GM19238 (cell line): ENCODE measurements around the gene FGF14.
"Not testable (repeated sequence)": the region's sequence is repeated elsewhere in the genome, so short reads cannot be mapped to it uniquely, and the experiment has no call there.

Experiments used
- DNase-seq: peaks from one replicate; pipeline ENCODE4 v3.0.0; 2011; ENCODE audit warnings: low spot score; ENCODE audit not compliant: insufficient read length

The FGF14 gene

DNA sequence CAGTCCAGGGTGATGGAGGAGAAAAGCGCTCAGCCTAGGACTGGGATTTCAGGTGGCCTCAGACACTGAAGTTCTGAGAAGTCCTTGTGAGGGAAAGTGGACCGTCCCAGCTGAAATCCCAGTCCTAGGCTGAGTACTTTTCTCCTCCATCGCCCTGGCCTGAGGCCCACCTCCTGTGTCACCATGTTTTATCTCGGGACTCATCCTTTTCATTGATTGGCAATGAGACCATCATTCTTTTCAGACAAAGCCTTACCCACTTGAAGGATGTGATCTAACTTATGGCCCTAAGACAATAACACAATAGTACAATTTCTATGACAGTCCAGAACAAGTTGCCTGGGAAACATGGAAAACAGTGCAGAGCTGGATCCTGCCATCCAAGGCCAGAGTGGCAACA, 263.9 kb downstream of the FGF14 start:
- not testable (repeated sequence) for DNase-seq

- DNase-seq = no peak
Observed at GRCh38 chr13:102136735-102137296, 265.0 kb downstream of the FGF14 start.

- no peak for DNase-seq
Observed at GRCh38 chr13:102132777-102133295, 269.0 kb downstream of the FGF14 start.

DNA sequence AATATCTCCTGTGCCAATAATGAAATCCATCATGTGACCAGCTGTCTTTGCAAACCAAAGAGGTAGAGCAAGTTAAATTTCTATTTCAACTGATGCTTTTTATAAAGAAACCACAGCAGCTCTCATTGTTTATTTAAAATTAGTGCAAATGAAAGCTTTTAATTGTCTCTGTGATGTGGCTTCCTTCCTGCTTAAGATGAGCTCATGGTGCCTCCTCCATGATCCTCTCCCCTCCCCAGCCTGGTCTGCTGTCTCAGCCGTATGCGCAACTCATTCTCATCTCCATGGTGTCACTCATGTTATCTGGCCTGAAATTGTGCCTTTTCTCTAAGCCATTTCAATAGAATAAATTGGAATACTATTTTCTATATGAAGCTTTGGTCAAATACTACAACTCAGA, 270.6 kb downstream of the FGF14 start:
- DNase-seq = no peak

- no peak for DNase-seq
Observed at GRCh38 chr13:102128216-102128810, 273.5 kb downstream of the FGF14 start.

GRCh38 chr13:102127153-102127552, 274.7 kb downstream of the FGF14 start:
- no peak for DNase-seq

GRCh38 chr13:102122147-102122546, 279.7 kb downstream of the FGF14 start:
- DNase-seq = no peak

- DNase-seq = no peak
Observed at GRCh38 chr13:102117175-102117831, 284.5 kb downstream of the FGF14 start.

GRCh38 chr13:102103469-102103868, 298.4 kb downstream of the FGF14 start:
- DNase-seq = no peak

DNA sequence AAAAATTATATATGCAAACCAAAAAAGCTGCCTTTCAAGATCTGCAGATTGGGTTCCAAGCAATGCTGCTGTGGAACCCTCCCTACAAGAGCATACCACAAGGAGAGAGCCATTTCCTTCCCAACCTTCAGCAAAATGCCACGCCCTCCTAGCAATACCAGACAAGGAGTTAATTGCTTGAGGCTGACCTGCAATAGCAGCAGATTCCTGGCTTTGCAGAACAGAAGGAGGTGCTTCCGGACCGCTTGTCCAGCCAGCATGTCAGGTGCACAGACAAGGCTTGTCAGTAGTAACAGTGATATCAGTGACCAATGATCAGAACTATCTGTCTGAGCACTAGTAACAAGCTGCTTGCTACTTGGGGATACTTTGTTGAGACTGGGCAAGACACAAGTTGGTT, 301.6 kb downstream of the FGF14 start:
- no peak for DNase-seq

DNA sequence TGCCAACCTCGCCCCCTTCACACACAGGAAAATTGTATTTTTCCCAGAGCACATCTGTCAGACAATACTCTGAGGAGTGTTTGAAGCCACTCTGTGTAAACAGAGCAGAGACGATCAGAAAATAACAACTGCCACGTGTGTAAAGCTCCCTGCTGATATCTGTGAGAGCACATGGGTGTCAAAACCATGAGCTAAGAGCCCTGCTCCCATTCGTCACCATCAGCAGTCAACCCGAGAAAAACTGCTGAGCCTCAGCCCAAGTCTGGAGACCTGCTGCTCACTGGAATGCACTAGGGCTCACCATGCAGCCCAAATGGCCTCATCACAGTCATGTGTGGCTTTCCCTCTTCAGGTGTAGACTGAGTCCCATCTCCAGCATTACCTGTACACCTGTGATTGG, 304.1 kb downstream of the FGF14 start:
- no peak for DNase-seq

DNA sequence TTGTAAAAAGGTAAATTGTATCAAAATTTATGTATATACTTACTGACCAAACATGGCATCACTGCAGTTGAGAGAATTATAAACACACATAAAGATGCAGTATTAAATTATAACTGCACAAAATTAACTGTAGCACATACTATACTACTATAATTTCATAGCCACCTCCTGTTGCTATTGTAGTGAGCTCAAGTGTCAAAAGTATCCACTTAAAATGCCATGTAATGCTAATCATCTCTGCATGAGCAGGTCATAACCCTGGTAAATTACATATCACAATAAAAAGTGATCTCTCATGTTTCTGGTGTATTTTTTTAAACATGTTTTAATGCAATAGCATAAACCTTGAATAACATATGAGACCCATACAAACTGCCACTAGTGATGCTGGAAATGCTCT, 308.6 kb downstream of the FGF14 start:
- not testable (repeated sequence) for DNase-seq

GRCh38 chr13:102091231-102091630, 310.6 kb downstream of the FGF14 start:
- no peak for DNase-seq

DNA sequence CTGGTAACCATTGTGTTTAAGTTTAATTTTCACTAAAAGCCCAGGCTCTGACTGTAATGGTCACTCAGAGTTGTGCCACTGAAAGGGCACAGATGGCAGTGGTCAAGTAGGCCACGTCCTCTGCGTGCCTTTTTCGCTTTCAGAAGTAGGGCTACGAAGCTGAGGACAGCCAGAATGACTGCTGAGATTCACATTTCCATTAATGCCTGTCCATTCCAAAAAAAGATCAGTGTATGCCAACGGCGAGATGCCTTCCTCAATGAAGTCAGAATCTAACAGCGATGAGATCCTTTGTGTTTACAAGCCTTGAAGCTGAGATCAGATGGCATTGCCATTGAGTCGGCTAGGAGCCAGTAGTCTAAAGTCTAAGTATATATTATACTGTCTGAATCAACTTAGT, 311.3 kb downstream of the FGF14 start:
- DNase-seq = no peak

- DNase-seq = no peak
Observed at GRCh38 chr13:102089722-102090121, 312.1 kb downstream of the FGF14 start.

DNA sequence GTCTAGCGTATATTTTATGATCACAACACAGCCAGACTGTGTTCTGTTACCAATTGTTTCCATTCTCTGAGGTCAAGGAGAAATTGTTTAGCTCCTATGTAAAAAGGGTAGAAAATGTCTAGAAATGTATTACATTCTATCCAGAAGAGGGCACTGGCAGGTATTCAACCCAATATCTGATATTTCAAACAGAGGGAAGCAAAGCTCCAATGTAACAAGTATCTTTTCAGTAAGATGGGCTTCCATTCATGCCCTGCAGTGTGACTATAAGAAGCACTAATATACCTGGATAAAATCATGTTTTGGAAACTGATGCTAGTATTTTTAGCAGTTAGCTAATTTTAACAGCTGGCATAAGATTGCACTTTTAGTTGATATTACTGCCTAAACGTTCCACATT, 312.7 kb downstream of the FGF14 start:
- DNase-seq = no peak

- no peak for DNase-seq
Observed at GRCh38 chr13:102073251-102073650, 328.6 kb downstream of the FGF14 start.

GRCh38 chr13:102071711-102072110, 330.1 kb downstream of the FGF14 start:
- DNase-seq = no peak

DNA sequence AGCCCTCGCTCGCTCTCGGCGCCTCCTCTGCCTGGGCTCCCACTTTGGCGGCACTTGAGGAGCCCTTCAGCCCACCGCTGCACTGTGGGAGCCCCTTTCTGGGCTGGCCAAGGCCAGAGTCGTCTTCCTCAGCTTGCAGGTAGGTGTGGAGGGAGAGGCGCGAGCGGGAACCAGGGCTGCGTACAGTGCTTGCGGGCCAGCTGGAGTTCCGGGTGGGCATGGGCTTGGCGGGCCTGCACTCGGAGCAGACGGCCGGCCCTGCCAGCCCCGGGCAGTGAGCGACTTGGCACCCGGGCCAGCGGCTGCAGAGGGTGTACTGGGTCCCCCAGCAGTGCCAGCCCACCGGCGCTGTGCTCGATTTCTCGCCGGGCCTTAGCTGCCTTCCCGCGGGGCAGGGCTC, 333.5 kb downstream of the FGF14 start:
- not testable (repeated sequence) for DNase-seq

GRCh38 chr13:102055090-102055779, 346.6 kb downstream of the FGF14 start:
- DNase-seq = no peak

DNA sequence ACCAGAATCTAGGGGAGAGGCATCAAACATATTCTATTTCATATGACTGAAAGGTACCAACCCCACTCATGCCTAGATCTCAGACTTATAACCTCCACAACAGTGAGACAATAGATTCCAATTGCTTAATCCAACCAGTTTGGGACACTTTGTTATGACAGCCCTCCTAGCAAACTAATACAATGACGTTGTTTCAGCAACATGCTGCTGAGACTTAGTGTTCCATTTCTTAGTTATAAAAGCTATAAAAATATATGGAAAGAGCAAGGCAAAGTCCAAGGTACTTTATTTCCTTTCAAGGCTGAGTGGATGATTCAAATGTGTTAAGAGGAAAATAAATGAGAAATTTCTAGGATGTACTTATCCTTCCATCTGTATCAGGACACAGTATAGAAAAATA, 352.0 kb downstream of the FGF14 start:
- no peak for DNase-seq

DNA sequence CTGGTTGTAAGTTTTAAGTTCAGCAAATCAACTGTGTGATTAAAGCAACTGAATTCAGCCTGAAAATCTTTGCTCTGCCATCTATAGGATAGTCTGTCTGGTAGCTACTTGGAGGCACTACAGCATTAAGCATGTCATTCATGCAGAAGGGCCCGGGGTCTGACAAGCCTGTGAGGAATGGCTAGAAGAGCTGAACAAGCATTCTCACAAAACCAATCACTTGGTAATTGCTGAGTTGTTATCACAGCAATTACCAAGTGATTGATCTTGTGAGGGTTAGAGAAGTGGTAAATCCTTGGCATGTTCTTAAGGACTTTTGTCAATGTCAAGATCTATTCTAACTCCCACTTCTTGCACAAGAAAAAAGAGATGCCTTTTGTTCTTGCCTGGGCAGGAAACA, 356.1 kb downstream of the FGF14 start:
- DNase-seq = no peak
